Hepatocyte (in vitro differentiated cells): ENCODE data around the gene STMN3. TPM values are rescaled to one million over a fixed set of nuclear protein-coding genes. Genes with fewer than 3 reads are reported as not detected.

Source experiments
- DNase-seq: peaks from one replicate; pipeline ENCODE4 v3.0.0-alpha.2; 2016; ENCODE audit warnings: low spot score
- H2AFZ ChIP-seq: fragments of 200-600 bp; sonication (generic); 2 replicates; pipeline ENCODE4 v1.6.0; 2016; ENCODE audit warnings: antibody characterized with exemption, mild to moderate bottlenecking
- H3K27ac ChIP-seq: fragments of 200-600 bp; sonication (generic); 2 replicates; pipeline ENCODE4 v1.5.1; 2016; ENCODE audit warnings: mild to moderate bottlenecking
- H3K27me3 ChIP-seq: fragments of 200-600 bp; sonication (generic); 2 replicates; pipeline ENCODE4 v1.6.1; 2016
- H3K36me3 ChIP-seq: fragments of 200-600 bp; sonication (generic); replicated peaks from 2 replicates; pipeline ENCODE4 v1.5.1; 2016; ENCODE audit warnings: low read depth; ENCODE audit not compliant: insufficient read depth
- H3K4me1 ChIP-seq: fragments of 200-600 bp; sonication (generic); 2 replicates; pipeline ENCODE4 v1.5.1; 2016; ENCODE audit warnings: mild to moderate bottlenecking, moderate library complexity; ENCODE audit not compliant: insufficient read depth
- H3K4me2 ChIP-seq: fragments of 200-600 bp; sonication (generic); 2 replicates; pipeline ENCODE4 v1.6.0; 2016
- H3K4me3 ChIP-seq: fragments of 200-600 bp; sonication (generic); 2 replicates; pipeline ENCODE4 v1.5.1; 2016; ENCODE audit warnings: mild to moderate bottlenecking
- H3K79me2 ChIP-seq: fragments of 200-600 bp; sonication (generic); 2 replicates; pipeline ENCODE4 v1.6.0; 2017; ENCODE audit warnings: mild to moderate bottlenecking
- H3K9me2 ChIP-seq: fragments of 200-600 bp; sonication (generic); replicated peaks from 2 replicates; pipeline ENCODE4 v1.6.0; 2017; ENCODE audit warnings: mild to moderate bottlenecking; ENCODE audit not compliant: insufficient read depth
- H3K9me3 ChIP-seq: fragments of 200-600 bp; sonication (generic); 2 replicates; pipeline ENCODE4 v1.5.1; 2016; ENCODE audit warnings: low read depth, mild to moderate bottlenecking
- H4K20me1 ChIP-seq: fragments of 200-600 bp; sonication (generic); 2 replicates; pipeline ENCODE4 v1.6.0; 2016; ENCODE audit warnings: mild to moderate bottlenecking; ENCODE audit not compliant: insufficient read depth, poor library complexity, severe bottlenecking
- CTCF ChIP-seq: fragments of 200-600 bp; sonication (generic); IDR thresholded peaks from 2 replicates; pipeline ENCODE4 v1.5.1; 2016; ENCODE audit warnings: antibody characterized with exemption, mild to moderate bottlenecking; ENCODE audit not compliant: poor library complexity
- EZH2 ChIP-seq: fragments of 200-600 bp; sonication (generic); IDR thresholded peaks from 2 replicates; pipeline ENCODE4 v1.6.1; 2016; ENCODE audit warnings: antibody characterized with exemption, mild to moderate bottlenecking, borderline replicate concordance
- EZH2phosphoT487 ChIP-seq: fragments of 200-600 bp; sonication (generic); IDR thresholded peaks from one replicate; pipeline ENCODE4 v1.6.1; 2018; ENCODE audit warnings: antibody characterized with exemption, mild to moderate bottlenecking, low read depth, moderate library complexity; ENCODE audit not compliant: unreplicated experiment, severe bottlenecking
- WGBS: methylation state at CpG from one replicate; pipeline ENCODE4 v1.1.6; 2016; ENCODE audit warnings: low lambda C conversion rate; ENCODE audit errors: missing lambda C conversion rate; 5-methylcytosine and 5-hydroxymethylcytosine counted together
- polyA plus RNA-seq: library from polyadenylated mRNA; unstranded; fragments of >200 nt; fragmentation: Nextera tagmentation; extraction: Ambion mirVana; gene quantifications from 2 replicates; pipeline ENCODE4 v1.2.1, GENCODE V29; 2016
- total RNA-seq: library from RNA; depleted of rRNA; stranded (reverse); fragments of >200 nt; gene quantifications from 2 replicates; pipeline ENCODE4 v1.2.3, GENCODE V29; 2014

Gene STMN3
- total and polyA plus RNA-seq, 2 experiments from 2014 or later: 14.4 to 18.2 TPM

- Histone ChIP-seq H3K4me2 (no peak overlapping the region), H2AFZ (no peak overlapping the region), H3K36me3 (no peaks in the 10 kb centered on the region), H3K4me1 (peaks cover 11% of the 10 kb centered on the region), H3K79me2 (no peaks in the 10 kb centered on the region), H3K9me3 (no peaks in the 10 kb centered on the region), H3K27me3 (no peaks in the 10 kb centered on the region), H3K4me3 (no peak overlapping the region), H4K20me1 (no peaks in the 10 kb centered on the region), H3K9me2 (no peaks in the 10 kb centered on the region), H3K27ac (no peak overlapping the region)
- WGBS: 89% methylated on average over 17 of the region's 21 CpGs
- no peak for DNase-seq
- TF ChIP-seq CTCF (no peak), EZH2phosphoT487 (no peak)
Measured at GRCh38 chr20:63685269-63686026, 32.2 kb upstream of the STMN3 start.

DNA sequence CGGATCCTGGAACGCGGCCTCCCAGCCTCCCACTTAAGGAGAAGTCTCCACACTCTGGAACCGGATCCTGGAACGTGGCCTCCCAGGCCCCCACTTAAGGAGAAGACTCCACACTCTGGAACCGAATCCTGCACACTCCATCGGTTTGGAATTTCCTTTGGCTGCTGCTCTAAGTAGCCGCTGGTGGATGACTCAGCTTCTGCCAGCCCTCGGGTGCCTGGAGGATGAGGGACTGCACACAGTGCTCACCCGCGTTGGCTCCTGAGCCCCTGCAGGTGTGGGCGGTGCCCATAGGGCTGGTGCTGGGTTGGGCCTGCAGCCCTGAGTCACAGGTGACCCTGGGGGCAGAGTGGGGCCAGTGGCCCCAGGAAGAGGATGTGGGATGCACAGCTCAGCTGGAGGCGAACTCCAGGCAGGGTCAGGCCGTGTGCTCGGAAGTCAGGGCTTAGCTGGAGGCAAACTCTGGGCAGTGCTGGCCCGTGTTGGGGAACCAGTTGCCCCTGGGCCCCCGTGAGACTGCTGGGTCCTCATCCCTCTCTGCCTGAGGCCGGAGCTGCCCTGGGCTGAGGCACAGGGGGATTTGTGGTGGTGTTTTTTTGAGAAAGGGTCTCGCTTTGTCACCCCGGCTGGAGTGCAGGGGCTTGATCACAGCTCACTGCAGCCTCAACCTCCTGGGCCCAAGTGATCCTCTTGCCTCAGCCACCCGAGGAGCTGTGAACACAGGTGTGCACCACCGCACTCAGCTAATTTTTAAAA, 29.3 kb upstream of the STMN3 start:
- Histone ChIP-seq H3K9me3 (no peaks in the 10 kb centered on the region), H3K36me3 (no peaks in the 10 kb centered on the region), H3K27ac (peak overlapping the region; percentile 69), H3K4me3 (no peak overlapping the region), H4K20me1 (no peaks in the 10 kb centered on the region), H3K79me2 (no peaks in the 10 kb centered on the region), H3K9me2 (no peaks in the 10 kb centered on the region), H2AFZ (no peak overlapping the region), H3K27me3 (no peaks in the 10 kb centered on the region), H3K4me2 (no peak overlapping the region), H3K4me1 (peaks cover 11% of the 10 kb centered on the region)
- WGBS: 73% methylated on average over 22 of the region's 22 CpGs
- DNase-seq: peak; percentile 81
- no peak for TF ChIP-seq EZH2phosphoT487

GRCh38 chr20:63681609-63682142, 28.5 kb upstream of the STMN3 start:
- no peak overlapping the region for H3K4me2 ChIP-seq
- H3K4me3 ChIP-seq: no peak overlapping the region
- H4K20me1 ChIP-seq: no peaks in the 10 kb centered on the region
- H3K79me2 ChIP-seq: no peaks in the 10 kb centered on the region
- WGBS: 97% methylated on average over 13 of the region's 13 CpGs
- peaks cover 11% of the 10 kb centered on the region for H3K4me1 ChIP-seq
- DNase-seq: no peak
- no peaks in the 10 kb centered on the region for H3K9me3 ChIP-seq
- H3K27ac ChIP-seq: peak overlapping the region; percentile 52
- no peak for TF ChIP-seq EZH2phosphoT487
- TF ChIP-seq EZH2: no peak
- no peak for TF ChIP-seq CTCF
- no peak overlapping the region for H2AFZ ChIP-seq
- no peaks in the 10 kb centered on the region for H3K36me3 ChIP-seq
- H3K9me2 ChIP-seq: no peaks in the 10 kb centered on the region
- no peaks in the 10 kb centered on the region for H3K27me3 ChIP-seq
